Esophagus muscularis mucosa (tissue), 4 donors: Measurements from ENCODE around the gene NMUR2. TPM values are rescaled to one million over a fixed set of nuclear protein-coding genes. Genes with fewer than 3 reads are reported as not detected.

Source experiments
- DNase-seq: peaks from one replicate; pipeline ENCODE4 v3.0.0-alpha.2; 2017; ENCODE audit errors: extremely low spot score
- H3K27ac ChIP-seq, 4 donors: fragments of 200-600 bp; sonication (generic); replicated peaks in 1 of 4; 1 replicate in 3 of 4; 2 replicates in 1 of 4; pipeline ENCODE4 v1.5.1; 2016 to 2019; ENCODE audit warnings: mild to moderate bottlenecking in 1 of 4
- H3K27me3 ChIP-seq, 4 donors: fragments of 200-600 bp; sonication (generic); one replicate each; pipeline versions ENCODE4 v1.5.1 to v1.6.0; 2016 to 2019
- H3K36me3 ChIP-seq, 4 donors: fragments of 200-600 bp; sonication (generic); one replicate each; pipeline ENCODE4 v1.5.1; 2016 to 2019
- H3K4me1 ChIP-seq, 4 donors: fragments of 200-600 bp; sonication (generic); one replicate each; pipeline ENCODE4 v1.5.1; 2016 to 2019
- H3K4me3 ChIP-seq, 4 donors: fragments of 200-600 bp; sonication (generic); 1 replicate in 2 of 4; 2 replicates in 2 of 4; pipeline ENCODE4 v1.5.1; 2016 to 2019; ENCODE audit warnings: mild to moderate bottlenecking in 4 of 4, moderate library complexity in 1 of 4
- H3K9me3 ChIP-seq, 4 donors: fragments of 200-600 bp; sonication (generic); 1 replicate in 3 of 4; 2 replicates in 1 of 4; pipeline ENCODE4 v1.5.1; 2016 to 2019
- CTCF ChIP-seq, 3 experiments: fragments of 200-600 bp in 2 of 3; fragments of 450-650 bp in 1 of 3; sonication (generic) in 2 of 3; IDR thresholded peaks; one replicate each; pipeline ENCODE4 v1.5.1; 2017 to 2019; ENCODE audit warnings: antibody characterized with exemption in 3 of 3, mild to moderate bottlenecking in 2 of 3, moderate library complexity in 1 of 3
- EP300 ChIP-seq: sonication (generic); formaldehyde crosslinking; IDR thresholded peaks from one replicate; pipeline ENCODE4 v1.6.1; 2017; ENCODE audit warnings: antibody characterized with exemption
- POLR2A ChIP-seq: fragments of 450-650 bp; IDR thresholded peaks from one replicate; pipeline ENCODE4 v1.6.1; 2017; ENCODE audit warnings: antibody characterized with exemption, moderate library complexity, mild to moderate bottlenecking, low read depth
- POLR2AphosphoS5 ChIP-seq, 2 donors: sonication (generic); formaldehyde crosslinking; IDR thresholded peaks; one replicate each; pipeline ENCODE4 v1.6.1; 2017; ENCODE audit warnings: antibody characterized with exemption in 2 of 2
- WGBS: methylation state at CpG from one replicate; pipeline ENCODE4 v1.1.5; 2018; 5-methylcytosine and 5-hydroxymethylcytosine counted together
- intact Hi-C: fragments of 100-400 bp; cut with DNase I; formaldehyde crosslinking; loops from one replicate; pipeline ENCODE4 v1.15.1; 2023
- total RNA-seq, 4 donors: library from RNA; depleted of rRNA; stranded (reverse); fragments of >200 nt; gene quantifications; one replicate each; pipeline versions ENCODE4 v1.1.0 to v1.2.1, GENCODE V29; 2016

NMUR2 gene
- total RNA-seq, 4 donors from 2014 or later: not detected

GRCh38 chr5:152404494-152404893, 585 bp downstream of the NMUR2 start:
- no peak for DNase-seq
- TF ChIP-seq CTCF (IDR thresholded peaks at IDR 0.05): no peak
- TF ChIP-seq POLR2AphosphoS5 (IDR thresholded peaks at IDR 0.05): no peak
- TF ChIP-seq POLR2A: no peak
- TF ChIP-seq EP300: no peak
- H3K9me3 ChIP-seq: no peaks in the 10 kb centered on the region
- H3K4me1 ChIP-seq: no peaks in the 10 kb centered on the region
- no peaks in the 10 kb centered on the region for H3K36me3 ChIP-seq
- intact Hi-C loops: no loop called here
- H3K27me3 ChIP-seq: no peaks in the 10 kb centered on the region
- H3K27ac ChIP-seq: no peak overlapping the region
- WGBS: 95% methylated on average over 23 of the region's 23 CpGs
- H3K4me3 ChIP-seq: no peak overlapping the region

DNA sequence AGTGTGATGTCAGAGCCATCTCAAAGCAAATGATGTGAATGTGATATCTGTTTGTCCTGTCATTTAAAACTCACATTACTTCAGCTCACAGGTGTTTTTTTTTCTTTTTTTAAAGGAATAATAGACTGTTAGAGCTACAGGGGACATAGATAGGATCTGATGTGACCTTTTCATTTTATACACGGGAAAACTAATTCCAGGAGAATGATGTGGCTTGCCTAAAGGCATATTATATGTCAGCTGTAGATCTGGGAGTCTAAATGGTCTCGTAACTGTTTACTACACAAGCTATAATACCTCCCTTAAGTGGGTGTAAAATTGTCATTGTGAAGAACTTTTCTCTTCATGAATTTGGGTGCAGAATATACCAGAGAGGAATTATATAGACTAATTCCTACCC, 2.0 kb downstream of the NMUR2 start:
- no peak for DNase-seq
- no peaks in the 10 kb centered on the region for H3K27me3 ChIP-seq
- 60% methylated on average over 2 of the region's 2 CpGs for WGBS
- TF ChIP-seq POLR2A: no peak
- TF ChIP-seq EP300: no peak
- no peak for TF ChIP-seq CTCF (IDR thresholded peaks at IDR 0.05)
- no peak for TF ChIP-seq POLR2AphosphoS5 (IDR thresholded peaks at IDR 0.05)
- H3K27ac ChIP-seq: no peak overlapping the region
- no peak overlapping the region for H3K4me3 ChIP-seq
- intact Hi-C loops: no loop called here
- H3K9me3 ChIP-seq: no peaks in the 10 kb centered on the region
- H3K36me3 ChIP-seq: no peaks in the 10 kb centered on the region
- H3K4me1 ChIP-seq: no peaks in the 10 kb centered on the region

DNA sequence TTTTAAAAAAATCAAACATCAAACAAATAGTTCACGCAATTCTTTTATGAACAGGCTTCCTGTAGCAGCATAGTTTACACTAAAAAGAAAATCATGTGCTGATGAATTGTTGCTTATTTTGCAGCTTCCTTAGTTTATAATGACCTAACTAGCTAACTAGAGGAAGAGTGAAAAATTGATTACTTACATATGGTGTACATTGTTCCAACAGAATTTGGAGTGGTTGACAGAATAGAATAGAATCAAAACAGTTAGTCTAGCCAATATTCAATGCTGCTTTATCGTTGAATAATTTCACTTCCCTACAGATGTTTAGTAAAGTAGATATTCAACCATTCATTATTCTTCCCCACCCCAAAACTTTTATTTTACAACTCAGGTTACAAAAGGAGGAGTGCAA, 4.2 kb downstream of the NMUR2 start:
- no peak for DNase-seq
- no peaks in the 10 kb centered on the region for H3K36me3 ChIP-seq
- intact Hi-C loops: no loop called here
- H3K4me1 ChIP-seq: no peaks in the 10 kb centered on the region
- H3K27me3 ChIP-seq: no peaks in the 10 kb centered on the region
- no peak overlapping the region for H3K27ac ChIP-seq
- WGBS: 44% methylated on average over 2 of the region's 2 CpGs
- no peak overlapping the region for H3K4me3 ChIP-seq
- no peaks in the 10 kb centered on the region for H3K9me3 ChIP-seq
- TF ChIP-seq EP300 (no peak), CTCF (IDR thresholded peaks at IDR 0.05) (no peak), POLR2AphosphoS5 (IDR thresholded peaks at IDR 0.05) (no peak), POLR2A (no peak)

DNA sequence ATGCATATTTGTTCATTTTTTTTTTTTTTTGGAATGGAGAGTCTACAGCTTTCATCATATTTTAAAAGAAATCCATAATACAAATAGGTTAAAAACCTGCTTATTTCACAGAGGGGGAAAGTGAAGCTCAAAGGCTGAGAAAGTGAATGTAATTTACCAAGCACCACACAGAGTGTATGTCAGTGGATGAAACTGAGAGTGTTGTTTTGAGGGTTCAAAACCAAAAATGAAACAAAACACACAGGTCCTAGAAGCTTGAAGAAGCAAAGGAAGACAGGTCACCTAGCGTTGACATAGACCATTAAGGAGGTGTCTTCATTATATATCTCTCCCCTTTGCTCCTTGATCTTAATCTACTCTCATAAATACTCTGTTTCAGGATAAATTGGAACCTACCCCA, 7.5 kb downstream of the NMUR2 start:
- Histone ChIP-seq H3K36me3 (no peaks in the 10 kb centered on the region), H3K4me3 (no peak overlapping the region), H3K4me1 (no peaks in the 10 kb centered on the region), H3K9me3 (no peaks in the 10 kb centered on the region), H3K27me3 (no peaks in the 10 kb centered on the region), H3K27ac (no peak overlapping the region)
- TF ChIP-seq POLR2A: no peak
- no peak for TF ChIP-seq POLR2AphosphoS5 (IDR thresholded peaks at IDR 0.05)
- no peak for TF ChIP-seq EP300
- no peak for TF ChIP-seq CTCF (IDR thresholded peaks at IDR 0.05)
- DNase-seq: no peak
- intact Hi-C loops: no loop called here
- WGBS: 75% methylated on average over 1 of the region's 1 CpG

DNA sequence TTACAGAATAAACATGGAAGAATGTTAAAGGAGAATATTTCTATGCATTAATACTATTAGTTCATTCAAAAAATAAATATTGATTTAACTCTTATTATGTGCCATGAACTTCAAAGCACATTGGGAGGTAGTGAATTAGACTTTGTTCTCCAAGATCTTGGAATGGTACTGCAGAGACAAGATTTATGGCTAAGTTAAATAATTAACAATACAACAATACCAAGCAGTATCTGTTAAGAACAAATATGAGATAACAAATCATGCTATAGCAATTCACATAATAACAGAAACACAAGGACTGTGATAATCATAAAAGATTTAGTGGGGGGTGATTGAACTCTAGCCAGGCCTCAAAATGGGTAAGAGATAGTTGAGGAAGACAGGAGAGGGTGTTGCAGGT, 11.6 kb downstream of the NMUR2 start:
- intact Hi-C loops: no loop called here
- H3K9me3 ChIP-seq: peaks cover 0 to 10% (median 0%) of the 10 kb centered on the region in 4 donors
- H3K27ac ChIP-seq: no peak overlapping the region
- no peak for TF ChIP-seq POLR2A
- no peak for TF ChIP-seq EP300
- no peak for TF ChIP-seq POLR2AphosphoS5 (IDR thresholded peaks at IDR 0.05)
- TF ChIP-seq CTCF (IDR thresholded peaks at IDR 0.05): no peak
- no peaks in the 10 kb centered on the region for H3K4me1 ChIP-seq
- H3K36me3 ChIP-seq: no peaks in the 10 kb centered on the region
- no peaks in the 10 kb centered on the region for H3K27me3 ChIP-seq
- no peak for DNase-seq
- H3K4me3 ChIP-seq: no peak overlapping the region
